Vagina (tissue), 2 donors: ENCODE data around the gene ZMYM1. TPM values are rescaled to one million over a fixed set of nuclear protein-coding genes. Genes with fewer than 3 reads are reported as not detected.

Source experiments
- DNase-seq, 2 donors: peaks; one replicate each; pipeline ENCODE4 v3.0.0-alpha.2; 2017; ENCODE audit errors: extremely low spot score in 2 of 2
- H3K27ac ChIP-seq: fragments of 200-600 bp; sonication (generic); one replicate; pipeline ENCODE4 v1.5.1; 2019
- H3K27me3 ChIP-seq: fragments of 200-600 bp; sonication (generic); one replicate; pipeline ENCODE4 v1.5.1; 2019
- H3K36me3 ChIP-seq, 2 donors: fragments of 200-600 bp; sonication (generic); one replicate each; pipeline ENCODE4 v1.5.1; 2017 to 2019
- H3K4me1 ChIP-seq: fragments of 200-600 bp; sonication (generic); one replicate; pipeline ENCODE4 v1.5.1; 2019
- H3K4me3 ChIP-seq, 2 donors: fragments of 200-600 bp; sonication (generic); 1 replicate in 1 of 2; 2 replicates in 1 of 2; pipeline ENCODE4 v1.5.1; 2016 to 2019
- H3K9me3 ChIP-seq: fragments of 200-600 bp; sonication (generic); one replicate; pipeline ENCODE4 v1.5.1; 2019
- CTCF ChIP-seq, 3 experiments: fragments of 450-650 bp in 2 of 3; fragments of 200-600 bp in 1 of 3; sonication (generic) in 1 of 3; IDR thresholded peaks; one replicate each; pipeline ENCODE4 v1.5.1; 2017 to 2019; ENCODE audit warnings: antibody characterized with exemption in 3 of 3, mild to moderate bottlenecking in 2 of 3, moderate library complexity in 2 of 3
- POLR2A ChIP-seq, 2 donors: fragments of 450-650 bp; IDR thresholded peaks; one replicate each; pipeline ENCODE4 v1.6.1; 2017; ENCODE audit warnings: antibody characterized with exemption in 2 of 2, mild to moderate bottlenecking in 2 of 2, moderate library complexity in 2 of 2
- POLR2AphosphoS5 ChIP-seq, 2 donors: sonication (generic); formaldehyde crosslinking; IDR thresholded peaks; one replicate each; pipeline ENCODE4 v1.9.0; 2017; ENCODE audit warnings: antibody characterized with exemption in 2 of 2, mild to moderate bottlenecking in 2 of 2, low read depth in 1 of 2; ENCODE audit not compliant: insufficient read depth in 1 of 2
- intact Hi-C: fragments of 100-400 bp; cut with DNase I; formaldehyde crosslinking; loops from one replicate; pipeline ENCODE4 v1.15.1; 2023
- total RNA-seq: library from RNA; depleted of rRNA; stranded (reverse); fragments of >200 nt; gene quantifications from one replicate; pipeline ENCODE4 v1.2.3, GENCODE V29; 2016

The ZMYM1 gene
- total RNA-seq, result 12.5 TPM

GRCh38 chr1:35079003-35079930 is at the start of gene ZMYM1:
ZMYM1 (plus strand) TSS chr1:35079385; CDS start chr1:35093988, 14,603 bp downstream.
- intact Hi-C loops, result no loop called here
- Histone ChIP-seq H3K4me3 (peak within 1 kb of the TSS; percentile 70 to 74), H3K4me1 (peaks cover 24% of the 10 kb centered on the region), H3K27ac (peak within 1 kb of the TSS; percentile 88), H3K9me3 (no peaks in the 10 kb centered on the region), H3K36me3 (no peaks in the 10 kb centered on the region), H3K27me3 (no peaks in the 10 kb centered on the region)
- DNase-seq, result peak in 1 of 2 donors; percentile 85
- TF ChIP-seq CTCF (IDR thresholded peaks at IDR 0.05) (peak in 1 of 3 experiments; percentile 25), POLR2AphosphoS5 (IDR thresholded peaks at IDR 0.05; ENCODE audit: insufficient read depth in 1 of 2, low read depth in 1 of 2) (peak; percentile 87 to 91), POLR2A (IDR thresholded peaks at IDR 0.05) (no peak)

- Histone ChIP-seq H3K9me3 (peaks cover 5% of the 10 kb centered on the region), H3K4me3 (no peak overlapping the region), H3K4me1 (peaks cover 24% of the 10 kb centered on the region), H3K27me3 (no peaks in the 10 kb centered on the region), H3K36me3 (no peaks in the 10 kb centered on the region), H3K27ac (no peak overlapping the region)
- intact Hi-C loops, result no loop called here
- no peak for TF ChIP-seq CTCF (IDR thresholded peaks at IDR 0.05)
- TF ChIP-seq POLR2AphosphoS5 (IDR thresholded peaks at IDR 0.05; ENCODE audit: insufficient read depth in 1 of 2, low read depth in 1 of 2), result no peak
- no peak for TF ChIP-seq POLR2A (IDR thresholded peaks at IDR 0.05)
- DNase-seq, result no peak
Observed at GRCh38 chr1:35029761-35030160, 49.4 kb upstream of the ZMYM1 start.

GRCh38 chr1:35030338-35030737 is 48.8 kb upstream of the ZMYM1 start:
- Histone ChIP-seq H3K4me3 (peak overlapping the region; percentile 64 to 87), H3K36me3 (no peaks in the 10 kb centered on the region), H3K27me3 (no peaks in the 10 kb centered on the region), H3K27ac (no peak overlapping the region), H3K9me3 (peaks cover 5% of the 10 kb centered on the region), H3K4me1 (peaks cover 24% of the 10 kb centered on the region)
- DNase-seq, result no peak
- intact Hi-C loops, result no loop called here
- no peak for TF ChIP-seq POLR2AphosphoS5 (IDR thresholded peaks at IDR 0.05; ENCODE audit: insufficient read depth in 1 of 2, low read depth in 1 of 2)

GRCh38 chr1:35030756-35031446 is 48.3 kb upstream of the ZMYM1 start:
- TF ChIP-seq CTCF (IDR thresholded peaks at IDR 0.05), result no peak
- no peak for TF ChIP-seq POLR2AphosphoS5 (IDR thresholded peaks at IDR 0.05; ENCODE audit: insufficient read depth in 1 of 2, low read depth in 1 of 2)
- Histone ChIP-seq H3K36me3 (no peaks in the 10 kb centered on the region), H3K4me1 (peaks cover 24% of the 10 kb centered on the region), H3K27me3 (no peaks in the 10 kb centered on the region), H3K9me3 (peaks cover 5% of the 10 kb centered on the region), H3K27ac (peak overlapping the region; percentile 91), H3K4me3 (peak overlapping the region; percentile 64 to 87)
- DNase-seq, result no peak
- intact Hi-C loops, result no loop called here

GRCh38 chr1:35032384-35032739 is 46.8 kb upstream of the ZMYM1 start:
- intact Hi-C loops, result no loop called here

More at GRCh38 chr1:35032384-35032739, 46.8 kb upstream of the ZMYM1 start:
- peak overlapping the region in 1 of 2 donors; percentile 87 for H3K4me3 ChIP-seq
- no peaks in the 10 kb centered on the region for H3K36me3 ChIP-seq
- DNase-seq, result no peak
- TF ChIP-seq POLR2AphosphoS5 (IDR thresholded peaks at IDR 0.05; ENCODE audit: insufficient read depth in 1 of 2, low read depth in 1 of 2), result no peak
- H3K4me1 ChIP-seq, result peaks cover 24% of the 10 kb centered on the region
- H3K27ac ChIP-seq, result no peak overlapping the region
- no peaks in the 10 kb centered on the region for H3K27me3 ChIP-seq
- peaks cover 5% of the 10 kb centered on the region for H3K9me3 ChIP-seq
